Memory B cell (primary cell): ENCODE measurements around the gene IPPK.
"Not testable (repeated sequence)": the region's sequence is repeated elsewhere in the genome, so short reads cannot be mapped to it uniquely, and the experiment has no call there.

ENCODE experiments used
- ATAC-seq: fragments of 150-1000 bp; cut with Tn5 transposase; 2 replicates; pipeline ENCODE4 v1.10.0; 2021; ENCODE audit warnings: low read depth, mild to moderate bottlenecking, moderate library complexity
- DNase-seq, 2 donors: peaks; one replicate each; pipeline ENCODE4 v3.0.0; 2022; ENCODE audit warnings: low spot score in 2 of 2
- H3K27ac Mint-ChIP-seq: one replicate; pipeline ENCODE4 v1.8.0; 2022; ENCODE audit warnings: mild to moderate bottlenecking, moderate library complexity, mixed read lengths
- H3K27me3 Mint-ChIP-seq: one replicate; pipeline ENCODE4 v1.8.0; 2022; ENCODE audit warnings: mixed read lengths
- H3K36me3 Mint-ChIP-seq: one replicate; pipeline ENCODE4 v1.8.0; 2022; ENCODE audit warnings: mild to moderate bottlenecking, mixed read lengths
- H3K4me1 Mint-ChIP-seq: one replicate; pipeline ENCODE4 v1.8.0; 2022; ENCODE audit warnings: mixed read lengths
- H3K4me3 Mint-ChIP-seq: one replicate; pipeline ENCODE4 v1.8.0; 2022; ENCODE audit warnings: mild to moderate bottlenecking, moderate library complexity, mixed read lengths
- H3K9me3 Mint-ChIP-seq: one replicate; pipeline ENCODE4 v1.8.0; 2022; ENCODE audit warnings: mixed read lengths

Gene IPPK

DNA sequence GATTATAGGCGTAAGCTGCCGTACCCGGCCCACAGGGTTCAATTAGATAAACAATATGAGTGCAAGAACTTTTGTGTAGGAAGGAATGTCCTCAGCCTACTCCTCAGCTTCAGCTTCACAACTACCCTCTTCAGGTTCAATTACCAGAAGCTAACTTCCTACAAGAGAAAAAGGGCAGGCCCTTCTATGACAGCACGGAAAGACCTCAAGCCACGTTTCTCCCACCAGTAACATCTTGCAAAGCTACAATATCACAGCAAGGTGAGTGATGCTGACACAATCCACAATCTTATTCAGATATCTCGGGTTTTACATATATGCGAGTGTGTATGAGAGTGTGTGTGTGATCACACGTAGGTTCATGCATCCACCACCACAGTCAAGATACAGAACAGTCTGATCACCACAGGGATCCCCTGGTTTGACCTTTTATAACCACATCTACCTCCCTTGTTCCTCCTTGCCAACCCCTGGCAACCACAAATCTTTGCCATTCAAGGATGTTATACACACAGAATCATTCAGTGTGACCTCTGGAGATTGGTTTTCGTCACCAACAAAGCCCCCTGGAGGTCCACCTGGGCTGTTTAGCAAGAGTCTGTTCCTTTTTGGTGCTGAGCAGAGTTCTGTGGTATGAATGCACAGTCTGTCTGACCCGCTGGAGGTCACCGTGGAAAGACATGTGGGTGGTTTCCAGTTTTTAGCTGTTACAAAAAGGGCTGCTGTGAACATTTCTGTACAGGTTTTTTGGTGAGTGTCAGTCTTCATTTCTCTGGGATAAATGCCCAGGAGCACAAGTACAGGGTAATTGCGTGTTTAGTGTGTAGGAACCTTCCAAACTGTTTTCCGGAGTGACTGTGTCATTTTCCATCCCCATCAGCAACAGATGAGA, 38.2 kb downstream of the IPPK start:
- DNase-seq: no peak
- H3K4me3 Mint-ChIP-seq: no peak overlapping the region
- H3K27ac Mint-ChIP-seq: no peak overlapping the region
- ATAC-seq: no peak
- H3K9me3 Mint-ChIP-seq: no peaks in the 10 kb centered on the region
- H3K36me3 Mint-ChIP-seq: peaks cover 36% of the 10 kb centered on the region
- no peaks in the 10 kb centered on the region for H3K4me1 Mint-ChIP-seq
- H3K27me3 Mint-ChIP-seq: no peaks in the 10 kb centered on the region

- Mint-ChIP-seq H3K27me3 (no peaks in the 10 kb centered on the region), H3K9me3 (no peaks in the 10 kb centered on the region), H3K4me3 (no peak overlapping the region), H3K36me3 (peaks cover 42% of the 10 kb centered on the region), H3K4me1 (no peaks in the 10 kb centered on the region), H3K27ac (no peak overlapping the region)
- ATAC-seq: no peak
- DNase-seq: no peak
These were observed 42.3 kb downstream of the IPPK start for GRCh38 chr9:92627651-92628050.

DNA sequence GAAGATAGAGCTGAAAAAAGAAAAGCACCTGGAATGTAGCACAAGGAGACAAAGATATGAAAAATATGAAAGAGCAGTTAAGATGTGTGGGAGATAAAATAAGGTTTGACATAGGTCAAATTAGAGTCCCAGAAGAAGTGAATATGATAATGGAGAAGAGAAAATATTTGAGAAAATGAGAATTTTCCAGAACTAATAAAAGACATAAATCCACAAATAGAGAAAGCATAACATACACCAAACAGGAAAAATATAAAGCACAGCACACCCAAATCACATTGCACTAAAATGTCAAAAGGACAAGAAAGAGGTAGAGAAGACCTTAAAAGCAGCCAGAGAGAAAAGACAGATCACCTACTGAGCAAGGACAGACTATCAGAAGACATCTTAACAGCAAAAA, 43.4 kb downstream of the IPPK start:
- Mint-ChIP-seq H3K36me3 (peaks cover 41% of the 10 kb centered on the region), H3K9me3 (no peaks in the 10 kb centered on the region), H3K27ac (peak overlapping the region; percentile 33), H3K4me1 (no peaks in the 10 kb centered on the region), H3K27me3 (no peaks in the 10 kb centered on the region), H3K4me3 (no peak overlapping the region)
- DNase-seq (no peak), ATAC-seq (no peak)

DNA sequence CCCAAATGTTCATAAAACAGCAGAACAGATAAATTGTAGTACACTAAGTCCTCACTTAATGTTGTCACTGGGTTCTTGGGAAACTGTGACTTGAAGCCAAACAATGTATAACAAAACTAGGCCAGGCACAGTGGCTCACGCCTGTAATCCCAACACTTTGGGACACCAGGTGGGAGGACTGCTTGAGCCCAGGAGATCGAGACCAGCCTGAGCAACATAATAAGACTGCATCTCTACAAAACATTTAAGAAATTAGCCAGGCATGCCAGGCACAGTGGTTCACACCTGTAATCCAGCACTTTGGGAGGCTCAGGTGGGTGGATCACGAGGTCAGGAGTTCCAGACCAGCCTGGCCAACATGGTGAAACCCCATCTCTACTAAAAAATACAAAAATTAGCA, 46.0 kb downstream of the IPPK start:
- H3K36me3 Mint-ChIP-seq: peaks cover 31% of the 10 kb centered on the region
- not testable (repeated sequence) for H3K27me3 Mint-ChIP-seq, H3K4me1 Mint-ChIP-seq, H3K27ac Mint-ChIP-seq, H3K4me3 Mint-ChIP-seq, ATAC-seq, DNase-seq, H3K9me3 Mint-ChIP-seq

GRCh38 chr9:92620845-92621244, 49.1 kb downstream of the IPPK start:
- no peaks in the 10 kb centered on the region for H3K4me1 Mint-ChIP-seq
- no peaks in the 10 kb centered on the region for H3K27me3 Mint-ChIP-seq
- H3K9me3 Mint-ChIP-seq: no peaks in the 10 kb centered on the region
- ATAC-seq: no peak
- H3K4me3 Mint-ChIP-seq: no peak overlapping the region
- no peak overlapping the region for H3K27ac Mint-ChIP-seq
- peaks cover 25% of the 10 kb centered on the region for H3K36me3 Mint-ChIP-seq
- no peak for DNase-seq

GRCh38 chr9:92619601-92620300, 50.2 kb downstream of the IPPK start:
- Mint-ChIP-seq H3K27me3 (no peaks in the 10 kb centered on the region), H3K9me3 (no peaks in the 10 kb centered on the region), H3K4me3 (no peak overlapping the region), H3K36me3 (peaks cover 27% of the 10 kb centered on the region), H3K4me1 (no peaks in the 10 kb centered on the region), H3K27ac (no peak overlapping the region)
- ATAC-seq: no peak
- DNase-seq: no peak

GRCh38 chr9:92618633-92619225, 51.2 kb downstream of the IPPK start:
- H3K36me3 Mint-ChIP-seq: peaks cover 33% of the 10 kb centered on the region
- no peaks in the 10 kb centered on the region for H3K4me1 Mint-ChIP-seq
- H3K27ac Mint-ChIP-seq: no peak overlapping the region
- ATAC-seq: no peak
- DNase-seq: no peak
- no peaks in the 10 kb centered on the region for H3K27me3 Mint-ChIP-seq
- H3K9me3 Mint-ChIP-seq: no peaks in the 10 kb centered on the region
- H3K4me3 Mint-ChIP-seq: no peak overlapping the region

- no peaks in the 10 kb centered on the region for H3K9me3 Mint-ChIP-seq
- no peak overlapping the region for H3K4me3 Mint-ChIP-seq
- no peaks in the 10 kb centered on the region for H3K27me3 Mint-ChIP-seq
- DNase-seq: no peak
- ATAC-seq: no peak
- no peaks in the 10 kb centered on the region for H3K4me1 Mint-ChIP-seq
- H3K36me3 Mint-ChIP-seq: peaks cover 33% of the 10 kb centered on the region
- no peak overlapping the region for H3K27ac Mint-ChIP-seq
These were observed 51.9 kb downstream of the IPPK start for GRCh38 chr9:92617951-92618510.

DNA sequence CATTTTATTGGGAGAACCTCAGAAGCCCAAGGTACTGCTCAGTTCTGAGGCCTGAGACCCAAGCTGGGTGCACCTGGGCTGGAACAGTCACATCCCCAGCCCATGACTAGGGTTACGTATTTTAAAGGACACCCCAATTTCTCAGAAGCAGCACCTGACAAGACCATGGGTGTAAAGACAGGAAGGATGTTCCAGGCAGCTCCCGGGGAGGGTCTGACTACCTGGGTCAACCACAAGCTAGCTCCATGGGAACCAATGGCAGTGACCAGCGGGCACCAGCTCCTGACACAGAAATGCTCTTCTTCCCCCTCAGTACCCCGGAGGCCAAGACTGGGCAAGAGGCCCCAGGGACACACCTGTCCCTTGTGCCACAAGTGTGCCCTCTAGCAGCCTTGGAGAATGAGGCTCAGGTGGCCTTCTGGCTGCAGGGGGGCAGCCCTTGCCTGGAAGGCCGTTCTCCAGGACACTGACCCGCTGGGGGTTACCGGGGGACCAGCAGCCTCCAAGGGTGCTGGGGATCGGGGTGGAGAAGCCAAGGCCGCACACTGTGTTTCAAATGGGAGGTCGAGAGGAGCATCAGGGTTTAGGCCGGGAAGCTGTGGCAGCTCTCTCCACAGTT, 52.6 kb downstream of the IPPK start:
- H3K4me1 Mint-ChIP-seq: no peaks in the 10 kb centered on the region
- H3K27ac Mint-ChIP-seq: no peak overlapping the region
- DNase-seq (no peak), ATAC-seq (no peak)
- H3K36me3 Mint-ChIP-seq: peaks cover 33% of the 10 kb centered on the region
- no peak overlapping the region for H3K4me3 Mint-ChIP-seq
- H3K9me3 Mint-ChIP-seq: no peaks in the 10 kb centered on the region
- H3K27me3 Mint-ChIP-seq: no peaks in the 10 kb centered on the region

DNA sequence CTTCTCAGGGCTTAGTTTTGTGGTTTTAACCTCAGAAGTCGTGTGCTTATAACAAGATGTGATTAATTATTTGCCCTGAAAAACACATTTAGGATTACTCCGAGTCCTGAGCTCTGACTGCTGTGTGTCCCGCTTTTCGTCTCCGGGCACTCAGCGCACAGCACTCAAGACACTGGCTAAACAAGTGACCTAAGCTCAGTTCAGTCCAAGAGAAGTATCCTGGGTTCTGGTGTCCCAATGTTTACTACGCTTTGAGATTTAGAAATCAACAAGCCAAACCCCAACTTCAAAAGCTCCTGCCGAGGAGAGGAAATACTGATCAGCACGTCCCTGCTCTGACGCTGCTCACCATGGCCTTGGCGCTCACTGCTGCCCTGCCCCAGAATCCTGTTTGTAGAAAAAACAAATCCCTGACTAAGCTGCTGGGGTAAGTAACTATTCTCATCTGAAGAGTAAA, 53.2 kb downstream of the IPPK start:
- peaks cover 37% of the 10 kb centered on the region for H3K36me3 Mint-ChIP-seq
- H3K27me3 Mint-ChIP-seq: no peaks in the 10 kb centered on the region
- H3K4me1 Mint-ChIP-seq: no peaks in the 10 kb centered on the region
- no peaks in the 10 kb centered on the region for H3K9me3 Mint-ChIP-seq
- H3K4me3 Mint-ChIP-seq: no peak overlapping the region
- ATAC-seq (no peak), DNase-seq (no peak)
- H3K27ac Mint-ChIP-seq: no peak overlapping the region

- Mint-ChIP-seq H3K27me3 (no peaks in the 10 kb centered on the region), H3K4me3 (no peak overlapping the region), H3K27ac (no peak overlapping the region), H3K9me3 (no peaks in the 10 kb centered on the region), H3K4me1 (no peaks in the 10 kb centered on the region), H3K36me3 (peaks cover 40% of the 10 kb centered on the region)
- DNase-seq (no peak), ATAC-seq (no peak)
These were observed 53.7 kb downstream of the IPPK start for GRCh38 chr9:92616199-92616641.

GRCh38 chr9:92615790-92616189, 54.1 kb downstream of the IPPK start:
- H3K27me3 Mint-ChIP-seq: no peaks in the 10 kb centered on the region

DNA sequence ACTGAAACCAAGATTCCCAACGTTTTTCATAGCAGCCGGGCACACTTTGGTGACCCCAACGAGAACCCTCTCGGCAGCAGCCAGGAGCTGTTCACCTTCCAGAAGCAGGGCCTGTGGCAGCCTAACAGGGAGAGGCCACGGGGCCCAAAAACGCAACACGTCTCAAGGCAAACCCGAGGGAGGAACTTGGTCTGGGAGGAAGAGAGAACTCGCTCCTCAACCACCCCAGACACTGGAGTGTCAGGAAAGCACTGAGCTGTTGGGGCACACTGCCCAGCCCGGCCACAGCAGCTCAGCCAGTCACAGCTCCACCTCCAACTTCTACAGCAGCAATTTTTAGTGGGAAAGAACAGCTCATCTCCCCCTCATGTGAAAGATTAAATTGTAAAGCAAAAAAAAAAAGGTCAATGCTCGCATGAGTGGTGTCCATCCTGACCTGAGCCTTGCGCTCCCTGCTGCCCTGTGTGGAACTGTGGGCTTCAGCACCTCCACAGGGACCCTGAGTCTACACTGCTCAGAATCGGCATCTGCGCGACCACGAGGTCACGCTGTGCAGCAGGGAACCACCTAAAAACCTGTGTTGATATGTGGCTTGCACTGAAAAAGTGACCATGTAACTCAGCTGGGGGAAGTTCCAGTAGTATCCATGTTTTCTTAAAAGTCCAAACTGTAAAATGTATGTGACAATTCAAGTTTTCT, 55.0 kb downstream of the IPPK start:
- ATAC-seq (no peak), DNase-seq (no peak)
- H3K27ac Mint-ChIP-seq: no peak overlapping the region
- H3K27me3 Mint-ChIP-seq: no peaks in the 10 kb centered on the region
- no peaks in the 10 kb centered on the region for H3K9me3 Mint-ChIP-seq
- no peak overlapping the region for H3K4me3 Mint-ChIP-seq
- H3K4me1 Mint-ChIP-seq: no peaks in the 10 kb centered on the region
- peaks cover 40% of the 10 kb centered on the region for H3K36me3 Mint-ChIP-seq

More at GRCh38 chr9:92615790-92616189, 54.1 kb downstream of the IPPK start:
- H3K27ac Mint-ChIP-seq: no peak overlapping the region
- no peaks in the 10 kb centered on the region for H3K4me1 Mint-ChIP-seq
- peaks cover 42% of the 10 kb centered on the region for H3K36me3 Mint-ChIP-seq
- DNase-seq (no peak), ATAC-seq (no peak)
- no peaks in the 10 kb centered on the region for H3K9me3 Mint-ChIP-seq
- no peak overlapping the region for H3K4me3 Mint-ChIP-seq
